HG03565 (cell line): ENCODE measurements around the gene SLCO3A1.

Experiments used
- ATAC-seq: cut with Tn5 transposase; IDR thresholded peaks from one replicate; pipeline ENCODE4 v1.9.1; 2021; ENCODE audit warnings: mild to moderate bottlenecking, moderate library complexity; ENCODE audit not compliant: unreplicated experiment

The SLCO3A1 gene

DNA sequence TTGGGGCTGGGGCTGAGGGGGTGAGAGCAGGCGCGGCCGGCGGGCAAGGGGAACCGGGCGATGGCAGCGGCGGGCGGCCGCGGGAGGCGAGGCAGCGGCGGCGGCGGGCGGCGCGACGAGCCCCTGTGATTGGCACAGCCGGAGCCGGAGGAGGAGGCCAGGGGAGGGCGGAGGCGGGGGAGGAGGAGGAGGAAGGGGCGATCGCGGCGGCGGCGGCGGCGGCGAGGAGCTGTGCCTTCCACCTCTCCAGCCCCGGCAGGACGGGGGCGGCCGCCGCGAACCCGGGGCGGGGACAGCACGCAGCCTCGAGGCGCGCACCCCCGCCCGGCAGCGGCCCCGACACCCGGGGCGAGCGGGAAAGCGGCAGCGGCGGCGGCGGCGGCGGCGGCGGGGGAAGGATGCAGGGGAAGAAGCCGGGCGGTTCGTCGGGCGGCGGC is at the start of gene SLCO3A1:
SLCO3A1 (plus strand) TSS at position 198 of the 437 bp plus-strand sequence.
- ATAC-seq: no peak

DNA sequence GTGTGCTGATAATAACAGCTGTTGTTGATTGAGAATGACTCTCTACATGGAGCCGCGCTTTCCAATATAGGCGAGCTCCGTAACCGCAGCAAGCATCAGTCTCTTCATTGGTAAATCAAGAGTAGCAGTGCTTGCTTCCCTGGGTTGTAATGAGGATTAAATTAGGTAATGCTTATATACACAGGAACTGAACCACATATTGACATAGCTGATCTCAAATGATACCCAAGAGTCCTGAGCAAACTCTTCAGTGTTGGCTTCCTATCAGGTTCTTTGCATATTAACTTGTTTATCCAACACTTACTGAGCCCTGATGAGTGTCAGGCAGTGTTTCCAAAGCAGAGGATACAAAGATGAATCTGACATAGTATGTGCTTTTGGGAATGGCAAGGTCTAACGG is 46.4 kb upstream of the SLCO3A1 start:
- no peak for ATAC-seq

DNA sequence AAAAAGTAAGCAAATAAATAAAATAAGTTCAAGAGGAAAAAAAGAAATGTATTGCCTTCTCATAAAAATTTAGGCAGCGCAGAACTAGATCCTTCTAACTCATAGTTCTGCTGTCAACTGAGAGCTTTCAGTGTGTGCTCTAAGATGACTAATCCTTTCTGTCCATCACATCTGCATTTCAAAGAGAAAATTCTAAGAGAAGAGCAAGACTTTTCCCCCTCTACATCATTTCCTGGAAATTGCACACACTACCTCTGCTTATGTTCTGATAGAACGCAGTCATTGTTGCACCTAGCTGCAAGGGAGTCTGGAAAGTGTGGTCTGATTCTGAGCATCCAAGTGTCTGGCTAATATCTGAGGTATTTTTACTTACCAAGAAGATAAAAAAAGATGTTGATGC is 39.6 kb upstream of the SLCO3A1 start:
- ATAC-seq: no peak

DNA sequence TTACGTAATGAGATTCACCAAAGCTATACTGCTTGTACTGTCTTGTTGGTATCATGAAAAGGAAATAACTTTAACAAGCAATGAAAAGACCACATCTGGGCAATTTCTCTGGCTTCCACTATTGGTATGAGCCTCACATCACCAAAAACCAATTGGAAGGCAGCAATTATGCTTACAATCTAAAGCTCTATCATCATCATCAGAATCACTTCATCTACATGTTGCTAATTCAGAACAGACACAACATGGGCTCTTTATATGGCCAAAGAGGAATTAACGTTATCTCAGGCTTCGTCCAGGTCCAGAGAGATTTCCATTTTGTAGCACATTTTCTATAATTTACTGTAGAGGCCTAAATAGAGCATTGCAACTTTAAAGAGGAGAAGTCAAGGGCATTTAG is 36.6 kb upstream of the SLCO3A1 start:
- ATAC-seq: no peak

DNA sequence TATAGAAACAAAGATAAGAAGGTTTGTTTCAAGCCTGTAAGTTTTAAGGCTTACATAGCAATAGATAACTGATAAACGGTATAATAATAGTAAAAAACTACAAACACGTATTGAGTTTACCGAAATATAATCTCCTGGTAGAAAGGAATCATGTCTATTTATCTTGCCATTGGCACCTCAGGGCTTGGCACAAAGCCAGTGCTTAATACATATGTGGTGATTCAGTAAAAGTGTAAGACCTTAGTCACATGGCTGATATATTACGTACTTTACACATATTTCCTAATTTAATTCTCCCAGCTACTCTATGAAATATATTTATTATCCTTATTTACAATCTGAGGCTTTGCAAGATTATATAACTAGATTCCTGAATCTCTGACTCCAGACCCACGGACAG is 32.0 kb upstream of the SLCO3A1 start:
- no peak for ATAC-seq

DNA sequence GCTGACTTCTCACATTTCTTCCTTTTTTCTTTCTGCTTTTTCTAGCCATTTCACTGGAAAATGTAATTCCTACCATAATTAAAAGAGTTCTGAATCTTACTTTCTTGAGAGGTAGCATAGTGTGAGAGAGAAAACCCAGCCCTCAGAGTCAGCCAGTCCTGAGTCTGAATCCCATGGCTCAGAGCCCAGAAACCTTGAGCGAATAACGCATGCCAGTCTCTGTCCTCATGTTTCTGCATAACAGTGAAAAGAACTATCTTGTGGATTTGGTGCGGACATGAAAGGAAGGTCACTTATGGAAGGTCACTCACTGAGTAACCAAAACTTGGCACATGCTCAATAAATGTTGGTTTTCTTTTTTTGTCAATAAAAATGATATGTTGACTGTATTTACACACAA is 29.3 kb upstream of the SLCO3A1 start:
- ATAC-seq: no peak

DNA sequence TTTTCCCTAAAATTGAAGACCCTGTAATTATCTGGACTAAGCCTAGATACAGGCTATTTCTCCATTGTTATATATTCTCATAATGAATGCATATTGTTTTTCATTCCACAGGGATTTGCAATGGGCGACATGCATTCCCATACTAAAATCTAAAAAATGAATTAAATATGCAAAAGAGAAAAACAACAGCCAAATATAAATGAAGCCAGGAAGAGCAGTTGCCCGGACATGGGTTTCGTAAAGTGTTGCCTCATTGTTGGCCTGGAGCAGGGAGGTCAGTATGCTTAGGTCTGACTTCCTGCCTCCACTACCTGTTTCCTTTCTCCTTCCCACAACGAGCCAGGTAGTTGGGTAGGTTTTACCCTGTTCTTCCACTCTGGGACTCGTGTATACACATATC is 27.1 kb upstream of the SLCO3A1 start:
- ATAC-seq: no peak

DNA sequence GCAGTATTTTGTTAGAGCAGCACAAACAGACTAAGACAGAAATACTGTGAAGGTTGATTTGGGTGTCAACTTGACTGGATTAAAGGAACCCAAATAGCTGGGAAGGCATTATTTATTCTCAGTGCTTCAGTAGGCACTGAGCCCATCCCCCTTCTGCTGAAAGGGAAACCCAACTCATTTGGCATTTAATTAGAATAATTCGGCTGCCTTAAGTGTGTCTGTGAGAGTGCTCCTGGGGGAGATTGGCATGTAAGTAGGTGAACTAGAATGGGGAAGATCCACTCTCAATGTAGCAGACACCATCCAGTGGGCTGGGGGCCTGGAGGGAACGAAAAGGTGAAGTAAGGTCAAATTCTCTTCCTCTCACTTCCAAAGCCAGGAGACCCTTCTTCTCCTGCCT is 20.5 kb upstream of the SLCO3A1 start:
- no peak for ATAC-seq

DNA sequence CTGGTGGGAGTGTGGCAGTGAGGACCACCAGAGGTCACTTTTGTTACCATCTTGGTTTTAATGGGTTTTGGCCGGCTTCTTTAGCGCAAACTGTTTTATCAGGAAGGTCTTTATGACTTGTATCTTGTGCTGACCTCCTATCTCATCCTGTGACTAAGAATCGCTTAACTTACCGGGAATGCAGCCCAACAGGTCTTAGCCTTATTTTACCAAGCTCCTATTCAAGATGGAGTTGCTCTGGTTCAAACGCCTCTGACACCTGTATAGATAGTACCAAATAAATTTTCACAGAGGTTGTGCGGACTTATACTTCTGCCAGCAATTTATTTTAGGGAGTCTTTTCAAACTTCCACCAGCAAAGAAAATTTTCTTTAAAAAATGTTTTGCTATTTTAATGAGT is 13.6 kb upstream of the SLCO3A1 start:
- ATAC-seq: no peak

DNA sequence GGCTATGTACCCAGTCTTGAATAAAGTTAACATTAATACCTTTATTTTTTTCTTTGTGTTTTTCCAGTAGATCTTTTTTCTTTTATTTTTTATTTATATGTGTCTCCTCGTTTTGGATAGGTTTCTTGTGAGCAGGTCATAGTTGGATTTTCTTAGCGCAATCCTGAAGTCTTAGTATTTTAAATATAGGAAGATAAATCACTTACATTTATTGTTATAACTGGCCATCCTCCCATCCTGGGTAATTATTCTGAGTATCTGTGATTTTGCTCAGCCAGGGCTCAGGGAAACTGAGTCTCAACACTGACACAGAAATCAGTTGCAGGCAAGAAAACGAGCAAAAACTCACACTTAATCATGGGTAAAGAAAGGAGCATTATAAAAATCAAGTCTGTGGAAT is 11.6 kb upstream of the SLCO3A1 start:
- ATAC-seq: no peak

DNA sequence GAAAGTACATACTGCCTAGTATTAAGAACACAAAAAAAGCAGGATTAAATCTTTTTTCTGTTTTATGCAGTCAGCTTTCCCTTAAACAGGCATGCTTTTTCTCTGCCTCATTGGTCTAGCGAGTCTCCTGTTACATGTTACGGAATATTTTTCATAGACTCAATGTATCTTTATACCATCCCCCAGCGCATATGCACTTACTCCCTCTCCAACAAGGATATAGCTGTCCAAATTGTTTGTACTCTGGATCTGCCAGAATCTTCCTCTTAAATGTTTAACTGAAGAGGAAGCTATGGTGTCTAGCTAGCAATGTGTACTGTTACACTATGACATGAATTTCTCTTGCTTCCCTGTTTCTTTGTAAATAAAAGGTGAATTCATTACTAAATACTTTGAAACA is 9.2 kb upstream of the SLCO3A1 start:
- no peak for ATAC-seq

DNA sequence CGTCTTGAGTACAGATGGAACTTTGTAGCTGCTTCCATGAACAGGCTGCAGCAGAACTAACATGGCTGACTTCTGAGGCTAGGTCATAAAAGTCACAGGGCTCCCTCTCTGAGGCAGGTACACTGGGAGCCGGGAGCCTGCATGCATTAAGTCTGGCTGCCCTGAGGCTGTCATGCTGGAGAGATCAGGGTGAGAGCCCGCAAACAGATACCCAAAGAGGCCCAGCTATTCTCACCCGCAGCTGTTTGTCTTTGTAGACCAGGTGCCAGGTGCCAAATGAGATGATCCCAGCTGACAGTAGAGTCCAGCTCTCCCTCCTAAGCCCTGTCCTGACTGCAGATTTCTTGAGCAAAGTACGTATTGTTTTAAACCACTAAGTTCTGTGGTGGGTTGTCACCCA is 8.6 kb upstream of the SLCO3A1 start:
- no peak for ATAC-seq

DNA sequence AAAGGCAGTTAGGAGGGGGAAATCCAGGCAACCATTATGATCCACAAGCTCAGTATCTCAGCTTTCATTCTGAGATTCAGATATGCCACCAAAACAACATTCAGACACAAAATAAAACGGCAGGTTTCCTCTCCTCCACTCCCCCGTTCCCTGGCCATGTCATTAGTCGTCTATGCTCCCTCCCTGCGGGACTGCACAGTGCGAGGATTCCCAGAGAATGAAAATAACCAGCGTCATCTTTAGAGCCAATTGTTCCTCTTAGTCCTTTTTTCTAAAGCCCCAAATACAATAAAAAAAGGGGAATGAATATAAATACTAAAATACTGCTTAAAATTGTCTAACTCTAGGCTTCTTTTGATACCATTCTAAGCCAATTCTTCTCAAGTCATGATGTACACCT is 7.8 kb upstream of the SLCO3A1 start:
- no peak for ATAC-seq

DNA sequence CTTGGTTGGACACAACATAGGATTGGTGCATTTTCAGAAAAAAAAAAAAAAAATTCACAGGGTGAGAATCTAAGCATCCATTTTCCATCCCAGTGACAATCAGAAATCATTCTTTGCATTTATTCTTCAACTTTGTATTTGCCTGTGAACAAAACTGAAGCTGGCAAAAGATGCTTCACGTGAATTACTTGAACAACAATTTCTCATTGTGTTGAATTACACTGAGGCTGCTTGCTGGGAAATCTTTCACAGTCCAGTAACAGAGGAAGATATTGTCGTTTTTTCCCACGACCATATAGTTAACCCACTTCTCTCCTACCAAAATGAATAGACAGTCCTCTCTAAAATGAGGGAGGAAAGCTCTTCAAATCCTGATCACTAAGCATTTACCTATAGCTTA is 4.3 kb upstream of the SLCO3A1 start:
- no peak for ATAC-seq

DNA sequence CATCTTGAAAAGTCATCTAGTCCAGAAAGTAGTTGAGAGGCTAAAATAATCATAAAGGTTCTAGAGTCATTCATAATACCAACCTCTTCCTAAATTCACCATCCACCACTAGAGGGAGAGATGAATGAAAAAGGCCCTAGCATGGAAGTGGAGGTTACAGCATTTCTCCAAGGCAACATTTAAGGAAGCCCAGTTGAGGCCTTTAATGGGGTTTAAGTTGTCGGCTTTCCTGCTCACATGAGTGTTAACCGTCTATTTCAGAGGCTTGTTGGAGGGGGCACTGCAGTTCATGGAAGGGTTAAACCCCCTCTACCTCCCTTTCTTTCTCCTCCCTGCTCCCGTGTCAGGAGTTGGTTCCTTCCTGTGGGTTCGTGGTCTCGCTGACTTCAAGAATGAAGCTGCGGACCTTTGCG is 3.8 kb upstream of the SLCO3A1 start:
- ATAC-seq: no peak

DNA sequence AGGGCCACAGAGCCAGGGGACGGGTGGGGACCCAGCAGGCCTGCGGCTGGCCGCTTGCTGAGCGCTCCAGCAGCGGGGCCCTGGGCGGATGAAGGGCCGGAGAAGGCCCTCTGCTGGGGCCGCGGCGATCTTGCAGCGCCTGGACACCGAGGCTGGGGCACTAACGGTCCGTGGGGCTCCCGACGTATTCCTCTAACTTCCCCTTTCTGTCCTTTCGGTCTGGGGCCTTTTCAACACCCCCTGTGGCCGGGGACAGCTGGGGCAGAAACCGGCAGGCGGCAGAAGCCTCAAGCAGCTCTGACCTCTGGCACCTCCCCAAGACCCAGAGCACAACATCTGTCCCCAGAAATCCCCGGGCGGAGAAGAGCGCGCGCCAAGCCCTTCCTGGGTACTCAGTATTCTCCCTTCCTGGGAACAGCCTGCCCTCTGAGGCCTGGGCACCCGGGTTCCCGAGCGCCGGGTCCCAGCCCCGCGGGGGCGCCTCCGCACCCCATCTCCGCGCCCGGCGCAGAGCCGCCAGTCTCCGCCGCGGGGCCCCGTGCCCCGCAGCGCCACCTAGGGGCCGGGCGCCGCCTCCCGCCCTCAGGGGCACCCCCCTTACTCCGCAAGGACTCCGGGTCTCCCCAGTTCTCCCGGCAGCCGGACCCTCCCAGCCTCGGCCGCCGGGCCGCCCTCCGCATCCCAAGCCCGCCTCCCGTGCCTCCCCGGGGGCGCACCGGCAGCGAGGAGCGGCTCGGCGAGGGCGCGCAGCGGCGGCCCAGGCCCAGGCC is 582 bp upstream of the SLCO3A1 start:
- peak; percentile 37 for ATAC-seq

DNA sequence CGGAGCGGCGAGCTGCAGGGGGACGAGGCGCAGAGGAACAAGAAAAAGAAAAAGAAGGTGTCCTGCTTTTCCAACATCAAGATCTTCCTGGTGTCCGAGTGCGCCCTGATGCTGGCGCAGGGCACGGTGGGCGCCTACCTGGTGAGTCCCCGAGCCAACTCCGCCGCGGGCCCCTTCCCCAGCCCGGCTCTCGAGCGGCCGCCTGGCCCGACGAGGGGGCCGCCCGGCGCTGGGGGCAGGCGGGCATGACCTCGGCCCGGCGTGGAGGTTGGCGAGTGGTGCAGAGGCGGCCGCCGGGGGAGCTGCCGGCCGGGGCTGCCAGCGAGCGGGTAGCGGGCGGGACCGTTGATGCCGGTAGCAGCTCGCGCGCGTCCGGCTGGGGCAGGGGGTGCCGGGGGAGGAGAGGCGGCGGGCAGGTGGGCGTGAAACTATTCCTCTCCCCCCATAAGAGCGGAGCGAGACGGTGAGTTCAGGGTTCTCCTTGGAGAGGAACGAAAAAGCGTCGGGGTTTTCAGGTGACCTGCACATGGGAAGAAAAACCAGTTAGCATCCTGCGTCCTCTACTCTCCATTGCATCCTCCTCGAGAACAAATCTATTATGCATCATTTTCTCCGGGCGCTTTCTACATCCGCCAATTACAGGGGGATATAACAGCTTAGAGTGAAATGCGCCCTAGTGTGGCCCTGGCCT is 585 bp downstream of the SLCO3A1 start:
- ATAC-seq: no peak

DNA sequence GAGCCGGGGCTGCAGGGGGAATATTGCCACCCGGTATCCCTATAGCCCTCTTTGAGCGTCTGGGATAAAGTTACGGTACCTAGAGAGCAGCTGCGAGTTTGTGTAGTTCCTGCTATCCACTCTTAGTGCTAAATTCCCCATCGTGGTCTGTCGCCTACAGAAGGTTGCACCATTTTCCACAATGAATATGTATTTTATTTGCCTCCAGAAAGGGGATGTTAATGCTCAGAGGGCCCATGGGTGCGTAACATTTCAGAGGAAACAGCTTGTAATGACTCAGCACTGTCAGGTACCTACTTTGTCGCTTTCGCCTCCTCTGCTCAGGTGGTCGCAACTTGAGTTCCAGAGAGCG is 1.1 kb downstream of the SLCO3A1 start:
- ATAC-seq: no peak

DNA sequence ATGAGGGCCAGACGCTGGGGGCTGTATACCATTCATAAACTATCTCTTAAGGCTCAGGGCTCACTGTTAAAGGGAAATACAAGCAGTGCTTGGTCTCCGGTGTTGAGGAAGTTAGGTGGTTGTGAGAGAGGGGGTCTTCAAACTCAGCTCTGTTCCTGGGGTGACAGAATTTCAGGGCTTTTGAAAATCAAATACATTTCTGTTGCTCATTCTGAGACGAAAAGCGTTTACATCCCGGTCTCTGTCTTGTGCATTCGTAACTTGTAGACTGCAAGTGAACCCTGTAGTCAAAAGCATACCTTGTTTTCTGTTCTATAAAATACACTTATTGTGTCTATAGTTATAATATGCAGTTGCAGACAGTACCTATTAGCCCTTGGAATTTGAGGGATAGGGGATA is 1.7 kb downstream of the SLCO3A1 start:
- ATAC-seq: no peak

DNA sequence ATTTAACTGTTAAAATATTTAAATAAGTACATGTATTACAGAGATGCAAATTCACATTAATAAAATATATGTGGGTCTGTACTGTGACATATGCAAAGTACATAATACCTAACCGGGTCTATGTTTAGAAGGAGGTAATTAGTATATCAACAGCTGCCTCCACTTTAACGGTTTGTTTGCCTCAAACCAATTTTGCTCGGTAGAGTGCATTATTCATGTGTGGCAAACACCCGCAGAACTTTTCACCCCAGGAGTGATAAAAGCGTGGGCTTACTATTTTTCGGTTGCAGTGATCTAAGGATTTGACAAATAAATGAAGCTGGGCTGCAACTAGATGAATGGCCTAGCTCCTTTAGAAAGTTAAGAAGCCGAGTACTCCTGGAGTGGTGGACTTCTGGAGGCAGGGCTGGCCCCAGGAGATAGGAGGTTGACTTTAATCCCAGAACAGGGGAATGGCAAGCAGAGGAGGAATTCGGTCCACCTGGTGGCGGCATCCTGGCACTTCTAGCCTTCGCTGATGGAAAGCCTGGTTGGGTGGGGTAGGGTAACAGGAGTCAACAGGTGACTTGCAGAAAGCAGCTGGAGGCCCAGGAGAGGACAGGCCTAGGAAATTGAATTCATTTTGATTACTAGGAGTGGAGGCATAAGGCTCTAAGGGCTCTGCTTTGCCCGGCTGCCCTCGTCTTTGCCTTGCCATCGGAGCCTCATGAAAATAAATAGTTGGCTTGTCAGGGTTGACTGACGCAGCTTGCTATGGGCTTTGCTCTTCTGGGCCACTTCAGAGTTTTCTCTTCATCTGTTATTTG is 2.4 kb downstream of the SLCO3A1 start:
- no peak for ATAC-seq

DNA sequence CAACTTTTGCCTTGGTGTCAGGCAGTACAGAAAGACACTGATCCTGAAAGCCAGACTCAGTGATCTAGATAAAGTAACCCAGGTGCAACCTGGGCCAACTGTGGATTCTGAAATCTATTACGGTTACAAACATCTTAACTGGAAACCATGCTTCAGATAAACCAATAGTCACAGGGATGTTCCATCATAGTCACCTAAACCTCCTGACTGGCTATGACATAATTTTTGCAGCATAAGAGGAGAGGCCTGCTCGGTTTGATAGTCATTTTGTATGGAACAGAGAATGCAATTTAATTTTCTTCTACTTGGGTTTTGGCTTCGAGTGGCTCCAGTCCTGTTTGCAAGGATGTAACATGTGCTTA is 3.7 kb downstream of the SLCO3A1 start:
- ATAC-seq: no peak

DNA sequence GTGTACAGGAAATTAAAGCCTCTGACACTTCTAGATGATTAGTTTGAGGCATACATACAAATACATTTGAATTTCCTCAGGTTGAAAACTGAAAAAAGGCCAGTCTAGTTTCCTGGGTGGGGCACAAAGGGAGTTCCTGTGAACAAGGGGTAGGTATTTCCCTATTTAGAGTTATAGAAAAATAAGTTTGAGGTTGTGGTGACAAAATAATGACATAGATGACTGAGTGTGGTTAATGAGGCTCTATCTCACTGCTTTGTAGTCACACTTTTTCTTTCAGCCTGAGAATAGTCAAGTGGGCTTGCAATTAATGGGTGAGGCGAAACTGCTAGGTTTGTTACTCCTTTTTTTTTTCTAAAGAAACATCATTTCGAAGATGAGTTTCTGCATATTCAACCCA is 4.3 kb downstream of the SLCO3A1 start:
- ATAC-seq: peak; percentile 68
